H1 (cell line): ENCODE results near the gene UGT2B17. TPM values are rescaled to one million over a fixed set of nuclear protein-coding genes. Genes with fewer than 3 reads are reported as not detected.

Source experiments
- CTCF ChIA-PET: fragments of 300-600 bp; sonication (Branson Sonifier 250); formaldehyde crosslinking; loops from one replicate; lab custom pipeline; 2021; ENCODE audit not compliant: partially characterized antibody; lab: Charles Lee
- POLR2A ChIA-PET: fragments of 300-600 bp; sonication (Branson Sonifier 250); formaldehyde crosslinking; loops from one replicate; lab custom pipeline; 2021; ENCODE audit warnings: inconsistent platforms; ENCODE audit not compliant: partially characterized antibody; lab: Charles Lee
- DNase-seq, 2 experiments: peaks; one replicate each; pipeline versions ENCODE4 v3.0.0 to v3.0.0-alpha.2; 2010 to 2022; ENCODE audit warnings: low spot score in 2 of 2, low read depth in 1 of 2, mixed read lengths in 1 of 2
- FAIRE-seq: peaks from 2 replicates; lab custom pipeline; 2011; peaks lifted over from hg19 to GRCh38; lab: Jason Lieb, UNC
- H2AFZ ChIP-seq: 2 replicates; pipeline ENCODE4 v1.8.1; 2012; ENCODE audit warnings: low read length, inconsistent platforms
- H2AK5ac ChIP-seq: 2 replicates; pipeline ENCODE4 v1.6.1; 2013; ENCODE audit warnings: low read depth, low read length
- H2BK120ac ChIP-seq: replicated peaks from 2 replicates; pipeline ENCODE3; 2013; ENCODE audit warnings: low read depth, low read length, inconsistent platforms
- H2BK12ac ChIP-seq: 2 replicates; pipeline ENCODE4 v1.6.1; 2013; ENCODE audit warnings: low read depth, low read length
- H2BK15ac ChIP-seq: 2 replicates; pipeline ENCODE4 v1.6.1; 2013; ENCODE audit warnings: low read length
- H2BK20ac ChIP-seq: 2 replicates; pipeline ENCODE4 v1.6.1; 2013; ENCODE audit warnings: low read length
- H2BK5ac ChIP-seq: 2 replicates; pipeline ENCODE4 v1.6.1; 2013; ENCODE audit warnings: low read depth, low read length
- H3K14ac ChIP-seq: 2 replicates; pipeline ENCODE4 v1.6.1; 2013; ENCODE audit warnings: inconsistent platforms; ENCODE audit not compliant: insufficient read length
- H3K18ac ChIP-seq: 2 replicates; pipeline ENCODE4 v1.6.1; 2013; ENCODE audit warnings: low read length; ENCODE audit errors: extremely low read depth
- H3K23ac ChIP-seq: 2 replicates; pipeline ENCODE4 v1.6.1; 2013; ENCODE audit warnings: inconsistent platforms; ENCODE audit not compliant: insufficient read length
- H3K23me2 ChIP-seq: 2 replicates; pipeline ENCODE4 v1.6.1; 2013; ENCODE audit warnings: low read depth, low read length
- H3K27ac ChIP-seq: 2 replicates; pipeline ENCODE4 v1.6.1; 2011; ENCODE audit warnings: low read depth, low read length, inconsistent platforms
- H3K27me3 ChIP-seq, 4 experiments: replicated peaks in 1 of 4; 1 replicate in 1 of 4; 2 replicates in 3 of 4; pipeline versions ENCODE4 v1.6.1 to v1.8.1; 2011 to 2013; ENCODE audit warnings: low read length in 3 of 4, mild to moderate bottlenecking in 3 of 4, inconsistent platforms in 2 of 4, mixed read lengths in 2 of 4, moderate library complexity in 1 of 4; ENCODE audit not compliant: control insufficient read depth in 3 of 4, insufficient read depth in 3 of 4; ENCODE audit errors: extremely low read depth in 1 of 4
- H3K36me3 ChIP-seq, 4 experiments: 2 replicates each; pipeline versions ENCODE4 v1.6.1 to v1.8.1; 2011 to 2013; ENCODE audit warnings: mild to moderate bottlenecking in 4 of 4, low read length in 3 of 4, moderate library complexity in 2 of 4, control low read depth in 1 of 4, inconsistent platforms in 1 of 4; ENCODE audit not compliant: insufficient read depth in 4 of 4, control insufficient read depth in 2 of 4
- H3K4ac ChIP-seq: replicated peaks from 2 replicates; pipeline ENCODE3; 2013; ENCODE audit warnings: low read length, low read depth, mixed read lengths, inconsistent platforms; ENCODE audit not compliant: insufficient read length
- H3K4me1 ChIP-seq, 4 experiments: replicated peaks in 1 of 4; 1 replicate in 1 of 4; 2 replicates in 3 of 4; pipeline versions ENCODE4 v1.6.1 to v1.8.1; 2011 to 2013; ENCODE audit warnings: low read length in 3 of 4, inconsistent platforms in 2 of 4, mixed read lengths in 1 of 4; ENCODE audit not compliant: insufficient read depth in 4 of 4, control insufficient read depth in 3 of 4
- H3K4me2 ChIP-seq, 2 experiments: 2 replicates each; pipeline versions ENCODE4 v1.6.1 to v1.8.1; 2011 to 2013; ENCODE audit warnings: low read depth in 2 of 2, low read length in 2 of 2, control low read depth in 1 of 2, inconsistent platforms in 1 of 2, mild to moderate bottlenecking in 1 of 2; ENCODE audit not compliant: insufficient read depth in 1 of 2
- H3K4me3 ChIP-seq, 4 experiments: fragments of 200-600, 300-600 bp in 1 of 4; sonication (generic), shearing (Covaris generic), sonication (Bioruptor Twin) in 1 of 4; 2 replicates each; pipeline versions ENCODE4 v1.5.1 to v1.8.1; 2011 to 2016; ENCODE audit warnings: low read length in 4 of 4, low read depth in 3 of 4, control low read depth in 2 of 4, inconsistent platforms in 2 of 4, mild to moderate bottlenecking in 2 of 4, mixed read lengths in 1 of 4, moderate library complexity in 1 of 4; ENCODE audit not compliant: insufficient read depth in 2 of 4; ENCODE audit errors: extremely low read depth in 1 of 4
- H3K56ac ChIP-seq: replicated peaks from 2 replicates; pipeline ENCODE3; 2013; ENCODE audit warnings: low read depth, mild to moderate bottlenecking, mixed read lengths, low read length, inconsistent platforms; ENCODE audit not compliant: insufficient read length
- H3K79me1 ChIP-seq: 2 replicates; pipeline ENCODE4 v1.6.1; 2013; ENCODE audit warnings: low read depth, low read length, control low read depth
- H3K79me2 ChIP-seq, 2 experiments: 2 replicates each; pipeline versions ENCODE4 v1.6.1 to v1.8.1; 2012 to 2013; ENCODE audit warnings: low read length in 2 of 2, mild to moderate bottlenecking in 2 of 2, inconsistent platforms in 1 of 2; ENCODE audit not compliant: insufficient read depth in 2 of 2, control insufficient read depth in 1 of 2
- H3K9ac ChIP-seq, 4 experiments: replicated peaks in 1 of 4; 1 replicate in 1 of 4; 2 replicates in 3 of 4; pipeline versions ENCODE4 v1.6.1 to v1.8.1; 2011 to 2013; ENCODE audit warnings: low read depth in 3 of 4, low read length in 3 of 4, control low read depth in 2 of 4, mild to moderate bottlenecking in 2 of 4, moderate library complexity in 2 of 4, inconsistent platforms in 1 of 4; ENCODE audit errors: extremely low read depth in 1 of 4
- H3K9me3 ChIP-seq, 2 experiments: 2 replicates each; pipeline versions ENCODE4 v1.6.1 to v1.8.1; 2012 to 2013; ENCODE audit warnings: mild to moderate bottlenecking in 2 of 2, moderate library complexity in 2 of 2, control low read depth in 1 of 2, inconsistent platforms in 1 of 2, low read depth in 1 of 2, low read length in 1 of 2, mixed read lengths in 1 of 2; ENCODE audit not compliant: insufficient read depth in 2 of 2
- H4K20me1 ChIP-seq, 2 experiments: replicated peaks in 1 of 2; 2 replicates each; pipeline versions ENCODE3 to v1.8.1; 2011 to 2013; ENCODE audit warnings: inconsistent platforms in 2 of 2, low read length in 2 of 2, mild to moderate bottlenecking in 1 of 2; ENCODE audit not compliant: insufficient read depth in 2 of 2, control insufficient read depth in 1 of 2
- H4K5ac ChIP-seq: 2 replicates; pipeline ENCODE4 v1.6.1; 2013; ENCODE audit warnings: low read length, low read depth, mixed read lengths, inconsistent platforms; ENCODE audit not compliant: insufficient read length
- H4K8ac ChIP-seq: 2 replicates; pipeline ENCODE4 v1.8.0; 2013; ENCODE audit warnings: mild to moderate bottlenecking, moderate library complexity, low read length, inconsistent platforms; ENCODE audit not compliant: insufficient read depth; ENCODE audit errors: extremely low read depth
- H4K91ac ChIP-seq: replicated peaks from 2 replicates; pipeline ENCODE3; 2013; ENCODE audit warnings: low read length, mixed read lengths, inconsistent platforms; ENCODE audit not compliant: insufficient read length
- BCL11A ChIP-seq, 2 experiments: IDR thresholded peaks; one replicate each; pipeline ENCODE4 v1.6.1; 2011; ENCODE audit warnings: low read depth in 2 of 2, low read length in 2 of 2, mild to moderate bottlenecking in 2 of 2
- CBX8 ChIP-seq: fragments of 300-800, 300-1000 bp; sonication (generic); IDR thresholded peaks from 2 replicates; pipeline ENCODE4 v1.7.1; 2016; ENCODE audit warnings: low read depth, low read length, borderline replicate concordance
- CHD1 ChIP-seq: IDR thresholded peaks from 2 replicates; pipeline ENCODE4 v1.6.1; 2012; ENCODE audit warnings: low read depth, low read length, improper control_type of control experiment
- JUND ChIP-seq: IDR thresholded peaks from 2 replicates; pipeline ENCODE4 v1.6.1; 2011; ENCODE audit warnings: mild to moderate bottlenecking, improper control_type of control experiment, low read length
- KDM1A ChIP-seq: fragments of 200-600, 300-600 bp; sonication (generic); IDR thresholded peaks from 2 replicates; pipeline ENCODE4 v1.7.1; 2016; ENCODE audit warnings: mild to moderate bottlenecking, low read length, borderline replicate concordance
- RBBP5 ChIP-seq: IDR thresholded peaks from 2 replicates; pipeline ENCODE4 v1.7.1; 2012; ENCODE audit warnings: low read depth, mild to moderate bottlenecking, inconsistent platforms, low read length, moderate library complexity, borderline replicate concordance
- RFX5 ChIP-seq: IDR thresholded peaks from 2 replicates; pipeline ENCODE4 v1.6.1; 2011; ENCODE audit warnings: low read depth, low read length, improper control_type of control experiment, borderline replicate concordance
- SIX5 ChIP-seq: IDR thresholded peaks from 2 replicates; pipeline ENCODE4 v1.6.1; 2011; ENCODE audit warnings: mild to moderate bottlenecking, low read depth, low read length
- SP1 ChIP-seq: IDR thresholded peaks from 2 replicates; pipeline ENCODE4 v1.6.1; 2011; ENCODE audit warnings: low read depth, low read length
- TAF1 ChIP-seq: IDR thresholded peaks from 2 replicates; pipeline ENCODE4 v1.6.1; 2011; ENCODE audit warnings: mild to moderate bottlenecking, low read depth, low read length
- ZNF274 ChIP-seq: IDR thresholded peaks from 2 replicates; pipeline ENCODE4 v1.7.0; 2012; ENCODE audit warnings: low read length, borderline replicate concordance; ENCODE audit errors: extremely low read depth
- WGBS, 2 experiments: shearing (Covaris generic) in 1 of 2; methylation state at CpG; one replicate each; pipeline versions ENCODE4 v1.1.6 to v1.1.7; 2013 to 2015; ENCODE audit warnings: low lambda C conversion rate in 2 of 2, mixed read lengths in 2 of 2, inconsistent platforms in 1 of 2, low coverage in 1 of 2, missing lambda C conversion rate in 1 of 2; ENCODE audit not compliant: insufficient replicate concordance in 2 of 2, insufficient coverage in 1 of 2, insufficient read length in 1 of 2; ENCODE audit errors: extremely low coverage in 1 of 2, missing lambda C conversion rate in 1 of 2; 5-methylcytosine and 5-hydroxymethylcytosine counted together
- polyA plus RNA-seq, 7 experiments: library from polyadenylated mRNA; depleted of rRNA in 3 of 7; stranded (reverse) in 5 of 7; unstranded in 2 of 7; fragments of >200 nt in 5 of 7; fragments of 200-250 nt in 2 of 7; gene quantifications; 1 replicate in 5 of 7; 2 replicates in 1 of 7; 4 replicates in 1 of 7; pipeline versions ENCODE4 v1.2.1 to v1.2.3, GENCODE V29; 2011 to 2013; ENCODE audit warnings: missing spikeins in 2 of 7, mixed read lengths in 2 of 7
- total RNA-seq: library from RNA; stranded (reverse); fragmentation: NEBNext Ultra II Directional; extraction: Animal tissue kit (Norgen Biotek cat#: 25700); gene quantifications from 2 replicates; pipeline ENCODE4 v1.2.1, GENCODE V29; 2021
- TF ChIP-seq, protein P1 (sequence below): IDR thresholded peaks from 2 replicates; pipeline ENCODE4 v1.6.1; 2012; ENCODE audit warnings: inconsistent platforms
- TF ChIP-seq, protein P2 (sequence below): IDR thresholded peaks from 2 replicates; pipeline ENCODE4 v1.6.1; 2012; ENCODE audit warnings: inconsistent platforms
- TF ChIP-seq, protein P3 (sequence below): IDR thresholded peaks from 2 replicates; pipeline ENCODE4 v1.6.1; 2011; ENCODE audit warnings: low read depth, mild to moderate bottlenecking, low read length; ENCODE audit not compliant: insufficient read depth

Gene UGT2B17
- total and polyA plus RNA-seq, 2 of the 8 experiments (the other 6 are each of a cell fraction or from before 2014, with no cell fraction given): not detected

DNA sequence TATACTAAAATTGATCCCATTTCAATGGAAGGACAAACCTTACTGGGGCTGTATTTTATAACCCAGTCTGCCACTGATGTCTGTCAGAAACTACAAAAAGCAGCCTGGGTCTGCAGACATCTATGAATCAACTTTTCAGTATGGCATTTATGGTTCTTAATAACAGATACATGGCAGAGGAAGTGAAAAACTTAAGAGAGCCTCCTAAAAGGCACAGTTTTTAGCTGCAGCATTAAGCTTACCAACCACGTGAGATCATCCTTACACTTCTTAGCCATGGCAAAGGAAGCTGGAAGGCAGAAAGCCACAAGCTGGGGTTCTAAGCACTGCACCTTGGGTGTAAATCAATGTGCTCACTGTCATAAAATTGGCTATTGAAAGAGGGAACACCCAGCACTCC, 16.6 kb upstream of the UGT2B17 start:
- Histone ChIP-seq H2BK12ac (no peak overlapping the region), H3K9ac (no peak overlapping the region)
- TF ChIP-seq, protein P1, sequence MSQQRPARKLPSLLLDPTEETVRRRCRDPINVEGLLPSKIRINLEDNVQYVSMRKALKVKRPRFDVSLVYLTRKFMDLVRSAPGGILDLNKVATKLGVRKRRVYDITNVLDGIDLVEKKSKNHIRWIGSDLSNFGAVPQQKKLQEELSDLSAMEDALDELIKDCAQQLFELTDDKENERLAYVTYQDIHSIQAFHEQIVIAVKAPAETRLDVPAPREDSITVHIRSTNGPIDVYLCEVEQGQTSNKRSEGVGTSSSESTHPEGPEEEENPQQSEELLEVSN: no peak
- TF ChIP-seq KDM1A: no peak
- TF ChIP-seq JUND: no peak
- TF ChIP-seq SIX5: no peak
- TF ChIP-seq SP1: no peak
- no peak for TF ChIP-seq RBBP5
- TF ChIP-seq CHD1: no peak
- TF ChIP-seq TAF1: no peak
- TF ChIP-seq, protein P2, sequence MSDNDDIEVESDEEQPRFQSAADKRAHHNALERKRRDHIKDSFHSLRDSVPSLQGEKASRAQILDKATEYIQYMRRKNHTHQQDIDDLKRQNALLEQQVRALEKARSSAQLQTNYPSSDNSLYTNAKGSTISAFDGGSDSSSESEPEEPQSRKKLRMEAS: no peak
- TF ChIP-seq RFX5: no peak
- TF ChIP-seq ZNF274: no peak
- no peak for TF ChIP-seq BCL11A (IDR thresholded peaks at IDR 0.05; ENCODE audit: low read depth in 2 of 2, low read length in 2 of 2)
- no peak for TF ChIP-seq CBX8
- TF ChIP-seq, protein P3, sequence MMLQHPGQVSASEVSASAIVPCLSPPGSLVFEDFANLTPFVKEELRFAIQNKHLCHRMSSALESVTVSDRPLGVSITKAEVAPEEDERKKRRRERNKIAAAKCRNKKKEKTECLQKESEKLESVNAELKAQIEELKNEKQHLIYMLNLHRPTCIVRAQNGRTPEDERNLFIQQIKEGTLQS: no peak
- TF ChIP-seq, all 59 proteins: peak for 0
- FAIRE-seq (no peak), DNase-seq (no peak)
- Histone ChIP-seq H2BK15ac (no peak overlapping the region), H4K91ac (no peak overlapping the region), H2BK5ac (no peak overlapping the region), H3K36me3 (no peaks in the 10 kb centered on the region), H2BK20ac (no peak overlapping the region), H2AK5ac (no peak overlapping the region), H3K56ac (no peak overlapping the region), H3K4me2 (no peak overlapping the region), H3K14ac (no peak overlapping the region), H3K4ac (no peak overlapping the region), H3K27ac (no peak overlapping the region), H3K27me3 (no peaks in the 10 kb centered on the region), H3K4me1 (no peaks in the 10 kb centered on the region), H3K9me3 (no peaks in the 10 kb centered on the region), H3K18ac (no peak overlapping the region), H2AFZ (no peak overlapping the region), H3K23me2 (no peaks in the 10 kb centered on the region), H4K5ac (no peak overlapping the region), H3K79me2 (no peaks in the 10 kb centered on the region), H3K4me3 (no peak overlapping the region), H3K79me1 (no peaks in the 10 kb centered on the region), H4K20me1 (no peaks in the 10 kb centered on the region), H3K23ac (no peak overlapping the region), H4K8ac (no peak overlapping the region), H2BK120ac (no peak overlapping the region)
- ChIA-PET POLR2A (no interaction called here), CTCF (no interaction called here)
- no CpG with 5 or more reads among the region's 1 CpG for WGBS, 2 experiments
